Raji (cell line): Measurements from ENCODE around the gene HS1BP3.

ENCODE experiments used
- POLR2A ChIP-seq: IDR thresholded peaks from 2 replicates; pipeline ENCODE4 v1.6.1; 2011; ENCODE audit warnings: low read depth, low read length, control low read depth; ENCODE audit not compliant: insufficient read depth

Gene HS1BP3

DNA sequence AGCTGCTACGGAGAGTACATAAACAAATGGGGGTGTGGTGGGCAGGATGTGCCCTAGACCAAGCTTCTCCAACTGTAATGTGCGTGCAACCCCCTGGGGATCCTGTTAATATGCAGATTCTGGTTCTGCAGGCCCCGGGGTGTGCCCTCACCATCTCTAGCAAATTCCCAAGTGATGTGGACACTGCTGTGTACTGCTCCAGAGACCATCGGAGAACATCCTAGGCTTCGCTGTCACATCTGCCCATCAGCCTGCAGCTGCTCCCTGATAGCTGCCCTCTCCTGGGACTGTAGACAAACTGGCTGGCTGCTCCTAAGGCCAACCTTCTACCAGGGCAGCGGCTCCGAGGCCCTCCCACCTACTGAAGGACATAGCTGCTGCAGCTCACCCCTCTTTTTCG lies 3.2 kb downstream of the HS1BP3 start:
- TF ChIP-seq POLR2A = no peak

DNA sequence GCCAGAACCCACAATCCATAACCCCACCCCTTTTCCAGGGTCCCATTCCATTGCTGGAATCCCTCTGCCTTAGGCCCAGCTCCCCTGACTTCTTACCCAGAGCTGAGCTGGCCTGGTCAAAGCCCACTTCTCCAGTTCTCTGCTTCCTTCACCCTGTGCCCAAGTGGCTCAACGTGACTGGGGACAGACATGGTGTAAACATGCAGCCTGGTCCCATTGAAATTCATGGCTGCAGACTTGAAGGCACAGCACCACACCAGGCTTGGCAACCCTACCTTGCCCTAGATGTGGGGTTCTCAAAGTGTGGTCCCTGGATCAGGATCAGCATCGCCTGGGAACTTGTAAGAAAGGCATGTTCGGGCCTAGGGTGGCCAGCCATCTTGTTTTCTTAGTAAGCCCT lies 3.7 kb downstream of the HS1BP3 start:
- no peak for TF ChIP-seq POLR2A

DNA sequence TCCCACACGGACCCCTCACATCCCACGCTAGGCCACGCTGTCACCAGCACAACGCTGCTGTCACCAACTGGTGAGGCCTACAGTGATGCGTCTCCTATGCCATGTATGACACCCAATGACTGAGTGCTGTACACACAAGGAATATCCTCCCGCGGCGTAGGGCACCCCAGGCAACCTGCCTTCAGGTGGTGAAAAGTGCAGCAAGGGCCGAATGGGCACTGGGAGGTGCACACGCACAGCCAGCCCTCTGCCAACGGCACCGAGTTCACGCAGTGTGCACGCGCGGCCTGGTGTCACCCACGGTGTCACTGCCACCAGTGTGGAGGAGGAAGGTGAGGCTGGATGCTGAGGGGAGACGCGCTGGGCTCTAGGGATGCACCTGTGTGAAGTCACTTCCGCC lies 4.5 kb downstream of the HS1BP3 start:
- no peak for TF ChIP-seq POLR2A

DNA sequence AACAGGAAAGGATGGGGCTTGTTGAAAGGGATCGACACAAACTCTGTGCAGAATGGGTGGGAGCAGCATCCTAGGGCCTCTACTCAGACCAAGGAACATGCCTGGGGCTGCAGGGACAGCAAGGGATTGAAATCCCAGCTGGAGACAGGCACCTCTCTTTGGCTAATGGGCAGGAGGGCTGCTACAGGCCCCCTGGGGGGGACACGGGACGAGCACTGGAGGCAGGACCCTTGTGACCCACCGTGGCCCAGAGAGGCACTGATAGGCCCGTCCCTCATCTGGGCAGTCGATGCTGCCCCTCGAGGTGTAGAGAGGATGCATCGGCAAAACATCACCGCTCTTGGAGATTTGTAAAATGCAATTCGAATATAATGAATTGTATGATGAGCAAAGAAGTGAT lies 5.1 kb downstream of the HS1BP3 start:
- no peak for TF ChIP-seq POLR2A

DNA sequence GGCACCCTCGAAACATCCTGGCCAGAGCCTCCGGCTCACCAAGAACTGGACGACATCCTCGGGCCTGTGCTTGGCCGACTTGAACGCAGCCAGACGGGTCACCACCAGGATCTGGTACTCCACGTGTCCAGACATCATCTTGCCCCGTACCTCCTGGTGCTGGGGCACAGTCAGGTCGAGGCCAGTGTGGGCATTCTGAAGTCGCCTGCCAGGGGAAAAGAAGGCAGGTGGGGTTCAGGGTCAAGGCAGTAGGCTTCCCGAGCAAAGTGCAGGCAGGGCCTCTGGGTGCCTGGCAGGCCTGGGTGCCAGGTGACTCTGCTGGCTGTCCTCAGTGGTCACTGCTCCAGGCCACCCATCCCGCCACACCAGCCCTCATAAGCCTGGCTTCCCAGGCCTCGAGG lies 5.6 kb downstream of the HS1BP3 start:
- TF ChIP-seq POLR2A = no peak

DNA sequence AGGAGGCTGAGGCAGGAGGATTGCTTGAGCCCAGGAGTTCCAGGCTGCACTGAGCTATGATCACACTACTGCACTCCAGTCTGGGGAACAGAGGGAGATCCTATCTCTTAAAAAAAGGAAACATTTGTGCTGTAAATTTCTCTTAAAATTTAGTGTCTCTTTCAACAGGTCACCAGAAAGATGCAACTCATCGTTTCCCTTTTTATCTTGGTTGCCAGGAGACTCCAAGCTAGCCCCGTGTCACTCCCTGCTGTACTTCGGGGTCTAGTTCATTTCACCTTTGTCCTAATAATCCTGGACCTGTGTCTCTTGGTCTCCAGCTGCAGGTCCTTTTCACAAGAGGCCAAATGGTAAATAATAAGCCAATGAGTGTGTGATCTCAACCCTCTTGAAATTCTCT lies 7.1 kb downstream of the HS1BP3 start:
- no peak for TF ChIP-seq POLR2A

DNA sequence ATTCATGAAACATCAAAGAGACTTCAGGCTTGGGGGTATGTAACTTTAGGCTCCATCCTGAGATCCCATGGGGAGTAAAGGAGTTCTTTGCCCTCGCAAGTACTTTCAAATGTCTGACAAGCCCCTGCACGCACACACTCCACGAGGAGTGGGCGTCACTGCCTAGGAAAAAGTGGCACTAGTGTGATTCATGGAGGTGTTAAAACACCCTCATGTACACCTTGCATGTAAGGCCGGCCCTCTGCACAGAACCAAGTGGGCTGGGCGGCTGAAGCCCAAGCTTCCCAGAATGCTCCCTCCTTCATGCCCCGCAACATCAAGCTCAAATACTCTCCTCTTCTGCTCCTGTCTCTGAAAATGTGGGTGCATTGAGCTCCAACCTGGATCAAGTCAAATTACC lies 7.8 kb downstream of the HS1BP3 start:
- TF ChIP-seq POLR2A = no peak

DNA sequence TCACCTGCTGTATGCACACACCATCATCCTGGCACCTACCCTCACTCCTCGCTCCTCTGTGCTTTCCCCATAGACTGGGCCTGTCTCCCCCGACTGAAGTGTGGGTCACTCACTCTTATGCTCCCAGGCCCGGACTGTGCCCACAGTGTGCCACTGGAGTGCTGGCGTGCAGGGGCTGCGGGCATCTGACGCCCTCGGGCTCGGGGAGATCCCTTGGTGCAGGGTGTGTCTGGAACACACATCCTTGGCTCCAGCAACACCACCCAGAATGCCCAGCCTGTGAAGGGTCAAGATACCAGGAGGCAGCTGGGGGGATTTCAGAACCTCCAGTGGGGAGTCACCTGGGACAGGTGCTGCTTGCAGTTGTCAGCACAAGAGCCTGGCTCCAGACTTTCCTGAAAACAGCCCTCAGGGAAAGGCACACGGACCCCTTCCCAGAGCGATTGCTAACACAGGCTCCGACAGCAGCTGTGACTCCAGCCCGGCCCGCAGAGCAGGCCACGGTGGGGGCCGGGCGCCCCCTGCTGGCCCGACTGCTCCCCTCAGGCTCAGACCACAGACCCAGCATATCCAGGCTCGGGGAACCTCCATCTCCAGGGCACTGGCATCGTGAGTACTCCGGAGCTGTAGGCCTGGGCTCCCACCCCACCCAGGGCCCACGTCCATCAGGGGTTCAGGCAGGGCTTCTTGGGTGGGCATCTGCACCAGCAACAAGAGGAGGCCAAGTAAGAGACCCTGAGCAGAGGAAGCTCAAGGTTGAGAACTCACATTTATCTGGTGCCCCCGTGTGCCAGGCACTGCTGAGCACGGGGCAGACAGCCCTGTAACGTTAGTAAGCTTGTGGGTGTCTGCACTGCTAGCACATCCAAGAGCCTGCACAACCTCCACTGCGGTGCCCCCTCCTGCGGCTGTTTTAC lies 8.6 kb downstream of the HS1BP3 start:
- TF ChIP-seq POLR2A = no peak

DNA sequence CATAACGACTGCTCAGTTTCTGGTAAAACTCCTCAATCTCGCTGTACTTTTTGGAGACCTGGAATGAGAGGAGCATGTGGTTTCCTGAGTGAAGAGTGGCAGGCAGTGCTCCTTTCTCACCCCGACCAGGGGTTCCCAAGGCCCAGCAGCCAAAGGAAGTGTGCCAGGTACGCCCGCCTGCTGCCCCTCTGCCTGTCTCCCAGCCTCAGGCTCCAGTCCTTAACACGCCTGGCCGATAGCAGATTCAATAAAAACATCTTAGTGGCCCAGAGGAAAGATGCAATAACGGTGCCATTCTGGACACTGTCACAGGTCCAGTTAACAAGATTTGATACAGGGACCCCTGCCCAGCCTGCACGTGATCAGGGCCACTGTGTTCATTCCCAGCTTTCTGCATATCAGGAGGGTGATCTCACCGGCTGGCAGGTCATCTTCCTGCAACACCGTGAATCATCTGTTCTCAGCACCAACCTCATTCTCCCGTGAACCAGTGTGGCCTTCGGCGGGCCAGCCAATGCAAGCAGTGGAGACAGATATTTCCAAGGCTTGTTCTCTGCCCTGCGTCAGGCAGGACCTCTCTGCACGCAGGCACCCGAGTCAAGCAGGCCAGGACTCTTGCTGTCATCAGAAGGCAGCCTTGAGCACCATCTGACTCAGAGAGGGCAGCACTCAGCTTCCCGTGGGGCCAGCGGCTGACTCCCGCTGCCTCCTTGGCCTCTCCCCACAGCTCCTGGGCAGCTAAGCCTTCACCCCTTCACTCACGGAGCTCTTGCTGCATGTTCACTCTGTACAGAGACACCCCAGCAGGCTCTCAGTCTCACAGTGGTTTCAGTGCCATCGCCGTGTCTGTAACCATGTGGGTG lies 9.5 kb downstream of the HS1BP3 start:
- TF ChIP-seq POLR2A = no peak

DNA sequence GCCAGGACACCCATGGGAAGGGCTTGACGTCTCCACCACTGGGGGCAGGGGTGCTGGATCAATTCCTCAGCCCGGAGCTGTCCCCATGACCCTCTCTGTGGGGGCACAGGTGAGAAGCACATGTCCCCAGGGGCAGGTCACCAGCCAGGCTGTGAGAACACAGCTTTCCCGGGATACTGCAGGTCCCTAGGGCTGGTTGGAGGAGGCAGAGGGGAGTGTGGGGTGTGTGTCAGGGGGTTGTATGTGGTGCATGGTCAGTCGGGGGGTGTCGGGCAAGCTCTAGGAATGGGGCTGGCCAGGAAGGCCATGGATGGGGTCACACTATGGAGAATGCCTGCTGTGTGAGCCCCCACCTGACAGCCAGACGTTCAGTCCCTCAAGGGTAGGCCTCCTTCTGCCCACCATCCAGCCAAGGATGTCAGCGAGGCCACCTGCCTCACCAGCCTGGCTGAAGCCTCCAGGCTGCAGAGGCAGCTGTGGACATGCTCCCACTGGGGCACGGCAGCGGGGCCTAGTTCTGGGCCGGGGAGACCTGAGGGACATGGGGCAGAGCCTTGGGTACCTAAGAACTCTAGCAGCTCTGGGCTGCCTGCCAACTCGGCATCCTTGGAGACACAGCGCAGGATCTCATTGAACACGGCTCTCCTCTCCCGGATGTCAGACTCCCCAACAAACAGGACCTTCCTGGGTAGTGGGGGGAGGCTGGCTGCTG lies 10.3 kb downstream of the HS1BP3 start:
- TF ChIP-seq POLR2A = no peak

DNA sequence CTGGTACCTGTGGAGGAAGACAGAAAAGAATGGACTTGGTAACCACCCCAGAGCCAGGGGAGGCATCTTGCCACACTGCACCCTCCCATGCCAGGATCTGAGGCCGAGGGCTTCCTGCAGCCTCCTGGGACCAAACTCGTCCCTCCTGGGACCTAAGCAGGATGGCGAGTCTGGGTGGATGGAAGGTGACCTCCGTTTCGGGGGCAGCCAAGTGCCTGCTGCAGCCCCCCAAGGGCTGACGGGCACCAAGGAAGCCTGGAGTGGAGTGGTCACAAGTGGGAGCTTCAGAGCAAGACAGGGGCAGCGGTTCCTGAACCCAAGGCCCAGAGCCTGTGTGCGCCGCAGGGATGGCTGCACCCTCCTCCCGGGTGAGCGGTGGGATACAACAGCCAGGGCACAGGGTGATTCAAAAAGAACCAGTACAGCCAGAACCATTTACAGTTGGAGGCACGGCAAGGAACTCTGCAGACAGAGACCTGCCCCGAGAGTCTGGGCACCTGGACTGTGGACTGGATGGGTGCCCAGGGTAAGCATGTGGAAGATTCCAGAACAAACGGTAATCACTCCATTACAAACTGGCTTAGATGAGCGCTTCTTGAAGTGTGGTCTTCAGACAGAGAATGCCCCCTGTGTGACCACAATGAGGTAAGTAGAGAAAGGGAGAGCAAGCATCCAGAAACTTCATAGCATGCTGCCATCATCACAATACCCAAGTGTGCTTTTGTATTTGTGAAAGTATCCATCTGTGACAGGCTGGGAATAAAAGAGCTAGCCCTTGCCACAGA lies 12.1 kb downstream of the HS1BP3 start:
- no peak for TF ChIP-seq POLR2A

DNA sequence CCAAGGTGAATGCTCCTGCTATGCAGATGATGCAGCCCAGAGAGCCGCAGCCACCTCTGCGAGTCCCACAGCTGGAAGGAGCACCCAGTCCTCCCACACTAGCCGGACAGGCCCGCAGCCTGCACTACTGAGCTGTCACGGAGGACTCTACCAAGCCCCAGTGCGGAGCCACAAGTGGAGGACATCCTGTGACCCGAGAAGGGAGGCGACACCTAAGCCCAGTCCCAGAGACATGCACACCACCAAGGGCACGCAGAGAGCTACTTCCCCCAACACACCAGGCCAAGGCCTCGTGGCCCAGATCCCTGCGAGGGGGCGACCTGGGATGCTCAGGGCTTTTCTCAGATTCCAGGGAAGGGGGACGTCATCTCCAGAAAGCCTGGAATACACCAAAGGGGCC lies 12.9 kb downstream of the HS1BP3 start:
- no peak for TF ChIP-seq POLR2A

DNA sequence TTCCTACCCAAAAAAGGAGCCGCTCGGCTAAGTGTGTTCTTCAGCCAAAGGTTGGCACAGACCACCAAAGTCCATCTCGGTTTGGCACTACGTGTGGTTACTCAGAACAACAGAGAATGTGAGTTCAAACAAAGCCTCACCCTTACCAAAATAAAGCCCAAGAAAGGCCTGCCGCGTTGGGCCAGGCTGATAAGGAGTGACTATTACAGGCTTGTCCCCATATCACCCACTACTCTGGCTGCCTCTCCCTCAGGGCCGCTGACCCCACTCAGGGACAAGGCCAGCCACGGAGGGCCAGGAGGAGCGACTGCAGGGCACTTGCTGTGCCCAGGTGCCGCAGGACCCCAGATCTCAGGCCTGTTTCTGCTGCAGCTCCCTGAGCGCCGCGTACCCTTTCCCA lies 13.8 kb downstream of the HS1BP3 start:
- no peak for TF ChIP-seq POLR2A

DNA sequence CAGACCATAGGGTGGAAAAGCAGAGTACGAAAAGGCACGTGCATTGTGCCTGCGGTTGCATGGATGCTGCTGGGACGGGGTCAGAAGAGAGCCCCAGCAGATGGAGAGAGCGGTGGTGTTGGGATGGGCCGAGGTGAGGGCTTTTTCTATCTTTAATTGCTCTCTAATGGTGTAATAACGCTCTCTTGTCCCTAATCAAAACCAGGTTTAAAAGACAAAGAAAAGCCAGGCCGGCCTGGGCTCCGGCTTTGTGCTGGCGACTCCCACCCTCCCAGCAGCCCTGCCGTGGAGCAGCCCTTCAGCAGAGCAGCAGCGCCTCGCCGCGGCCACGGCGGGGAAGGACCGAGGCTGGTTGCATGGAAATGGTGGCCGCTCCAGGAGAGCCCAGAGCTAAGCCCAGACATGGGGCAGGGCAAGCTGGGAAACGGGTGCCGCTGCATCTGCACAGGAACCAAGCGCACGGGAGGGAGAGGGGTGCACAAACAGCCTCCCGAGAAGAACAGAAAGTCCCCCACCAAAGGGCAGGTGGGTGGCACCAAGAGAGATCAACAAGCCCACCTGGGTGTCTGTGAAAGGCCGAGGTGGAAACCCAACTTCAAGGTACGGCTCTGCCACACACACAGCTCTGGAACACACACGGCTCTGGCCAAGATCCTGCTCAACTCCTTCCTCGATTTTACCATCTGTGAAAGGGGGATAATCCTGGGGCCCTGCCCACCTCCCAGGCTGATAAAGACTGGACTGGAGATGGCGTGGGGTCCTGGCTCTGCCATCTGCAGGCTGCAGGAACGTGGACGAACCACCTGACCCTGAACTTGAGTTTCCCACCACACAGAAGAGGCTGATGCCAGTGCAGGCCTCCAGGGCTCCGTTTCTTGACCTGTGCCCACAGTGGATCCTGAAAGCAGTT lies 15.0 kb downstream of the HS1BP3 start:
- TF ChIP-seq POLR2A = no peak
